ENCODE data around the gene FADD. TPM values are rescaled to one million over a fixed set of nuclear protein-coding genes. Genes with fewer than 3 reads are reported as not detected.

The FADD gene
- total and polyA plus RNA-seq, 4 donors: 13.9 to 30.9 (median 26.1) TPM

DNA sequence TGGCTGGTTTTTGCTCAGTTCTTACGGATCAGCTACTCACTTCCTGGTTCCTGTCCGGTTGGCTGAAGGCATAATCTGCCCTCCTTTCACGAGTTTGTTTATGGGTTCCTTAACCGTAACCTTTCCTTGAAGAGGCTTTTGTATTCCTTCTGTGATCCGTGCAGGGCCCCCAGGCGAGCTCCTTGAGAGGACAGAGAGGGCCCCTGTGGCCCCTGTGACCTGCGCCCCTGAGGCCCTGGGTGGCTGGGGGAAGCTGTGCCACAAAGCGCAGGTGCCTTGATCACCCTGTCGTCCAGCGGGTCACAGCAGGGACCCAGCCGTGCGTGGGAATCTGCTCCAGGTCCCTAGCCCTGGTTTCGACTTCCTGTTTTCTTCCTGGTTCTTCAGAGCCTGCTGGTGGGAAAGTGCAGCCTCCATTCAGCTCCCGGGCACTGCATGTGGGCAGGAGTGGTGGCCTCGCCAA, 27.8 kb upstream of the FADD start:
- no peaks in the 10 kb centered on the region for H3K36me3 ChIP-seq (ENCODE audit: control insufficient read depth in 4 of 4, insufficient read depth in 4 of 4, low read length in 4 of 4)
- no peak overlapping the region for H3K4me3 ChIP-seq
- 74 to 76% methylated on average over 15 of the region's 15 CpGs for WGBS, 2 donors
- DNase-seq: no peak
- H3K27me3 ChIP-seq (ENCODE audit: control insufficient read depth in 3 of 3, insufficient read depth in 3 of 3, low read length in 2 of 3): no peaks in the 10 kb centered on the region
- no peak for ATAC-seq (ENCODE audit: insufficient read depth, low FRiP score)
- no peak overlapping the region for H3K9ac ChIP-seq (ENCODE audit: insufficient read depth in 1 of 2, low read length in 2 of 2)
- H3K27ac ChIP-seq (ENCODE audit: low read depth in 1 of 2, low read length in 1 of 2): no peak overlapping the region
- H3K9me3 ChIP-seq (ENCODE audit: control insufficient read depth in 4 of 4, insufficient read depth in 3 of 4, low read length in 3 of 4): no peaks in the 10 kb centered on the region
- TF ChIP-seq, protein P1, sequence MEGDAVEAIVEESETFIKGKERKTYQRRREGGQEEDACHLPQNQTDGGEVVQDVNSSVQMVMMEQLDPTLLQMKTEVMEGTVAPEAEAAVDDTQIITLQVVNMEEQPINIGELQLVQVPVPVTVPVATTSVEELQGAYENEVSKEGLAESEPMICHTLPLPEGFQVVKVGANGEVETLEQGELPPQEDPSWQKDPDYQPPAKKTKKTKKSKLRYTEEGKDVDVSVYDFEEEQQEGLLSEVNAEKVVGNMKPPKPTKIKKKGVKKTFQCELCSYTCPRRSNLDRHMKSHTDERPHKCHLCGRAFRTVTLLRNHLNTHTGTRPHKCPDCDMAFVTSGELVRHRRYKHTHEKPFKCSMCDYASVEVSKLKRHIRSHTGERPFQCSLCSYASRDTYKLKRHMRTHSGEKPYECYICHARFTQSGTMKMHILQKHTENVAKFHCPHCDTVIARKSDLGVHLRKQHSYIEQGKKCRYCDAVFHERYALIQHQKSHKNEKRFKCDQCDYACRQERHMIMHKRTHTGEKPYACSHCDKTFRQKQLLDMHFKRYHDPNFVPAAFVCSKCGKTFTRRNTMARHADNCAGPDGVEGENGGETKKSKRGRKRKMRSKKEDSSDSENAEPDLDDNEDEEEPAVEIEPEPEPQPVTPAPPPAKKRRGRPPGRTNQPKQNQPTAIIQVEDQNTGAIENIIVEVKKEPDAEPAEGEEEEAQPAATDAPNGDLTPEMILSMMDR (IDR thresholded peaks at IDR 0.05; ENCODE audit: control extremely low read depth, extremely low read depth): no peak
- H3K4me1 ChIP-seq (ENCODE audit: control insufficient read depth in 5 of 5, insufficient read depth in 5 of 5, low read length in 5 of 5): no peaks in the 10 kb centered on the region

DNA sequence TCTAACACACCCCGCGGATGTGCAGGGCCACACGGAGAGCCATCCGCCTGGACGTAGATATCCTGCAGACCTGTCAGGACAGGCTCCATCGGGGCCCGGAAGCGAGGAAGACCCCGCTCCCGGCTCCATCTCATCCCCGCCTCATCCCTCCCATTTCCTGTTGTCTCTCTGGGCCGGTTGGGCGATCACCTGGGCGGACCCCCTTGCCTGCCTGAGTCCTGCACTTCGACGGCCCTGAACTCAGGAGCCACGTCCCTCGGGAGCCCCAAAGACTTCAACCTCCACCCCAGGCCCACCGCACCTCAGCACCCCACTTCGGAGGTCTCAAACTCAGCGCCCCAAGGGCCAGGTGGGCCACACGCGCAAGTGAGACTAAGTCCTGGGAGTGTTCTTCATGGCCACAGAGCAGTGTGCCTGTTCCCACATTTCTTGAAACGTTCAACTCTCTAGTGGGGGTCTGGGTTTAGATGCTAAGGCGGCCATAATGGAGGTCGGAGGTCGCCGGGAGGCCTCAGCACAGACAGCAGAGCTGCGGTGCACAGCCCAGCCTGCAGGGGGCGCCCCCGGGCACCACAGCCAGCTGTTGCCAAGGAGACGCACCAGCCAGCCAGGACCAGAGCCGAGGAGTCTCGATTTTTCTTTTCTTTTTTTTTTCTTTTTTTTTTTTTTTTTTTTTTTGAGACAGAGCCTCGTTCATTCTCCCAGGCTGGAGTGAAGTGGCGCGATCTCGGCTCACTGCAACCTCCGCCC, 26.0 kb upstream of the FADD start:
- Histone ChIP-seq H3K9ac (ENCODE audit: insufficient read depth in 1 of 2, low read length in 2 of 2) (no peak overlapping the region), H3K27ac (ENCODE audit: low read depth in 1 of 2, low read length in 1 of 2) (no peak overlapping the region), H3K36me3 (ENCODE audit: control insufficient read depth in 4 of 4, insufficient read depth in 4 of 4, low read length in 4 of 4) (no peaks in the 10 kb centered on the region), H3K4me3 (no peak overlapping the region), H3K27me3 (ENCODE audit: control insufficient read depth in 3 of 3, insufficient read depth in 3 of 3, low read length in 2 of 3) (no peaks in the 10 kb centered on the region), H3K9me3 (ENCODE audit: control insufficient read depth in 4 of 4, insufficient read depth in 3 of 4, low read length in 3 of 4) (no peaks in the 10 kb centered on the region), H3K4me1 (ENCODE audit: control insufficient read depth in 5 of 5, insufficient read depth in 5 of 5, low read length in 5 of 5) (no peaks in the 10 kb centered on the region)
- TF ChIP-seq, protein P1 (IDR thresholded peaks at IDR 0.05; ENCODE audit: control extremely low read depth, extremely low read depth): no peak
- WGBS, 2 donors: 85 to 88% methylated on average over 39 of the region's 39 CpGs
- ATAC-seq (ENCODE audit: insufficient read depth, low FRiP score) (no peak), DNase-seq (no peak)

DNA sequence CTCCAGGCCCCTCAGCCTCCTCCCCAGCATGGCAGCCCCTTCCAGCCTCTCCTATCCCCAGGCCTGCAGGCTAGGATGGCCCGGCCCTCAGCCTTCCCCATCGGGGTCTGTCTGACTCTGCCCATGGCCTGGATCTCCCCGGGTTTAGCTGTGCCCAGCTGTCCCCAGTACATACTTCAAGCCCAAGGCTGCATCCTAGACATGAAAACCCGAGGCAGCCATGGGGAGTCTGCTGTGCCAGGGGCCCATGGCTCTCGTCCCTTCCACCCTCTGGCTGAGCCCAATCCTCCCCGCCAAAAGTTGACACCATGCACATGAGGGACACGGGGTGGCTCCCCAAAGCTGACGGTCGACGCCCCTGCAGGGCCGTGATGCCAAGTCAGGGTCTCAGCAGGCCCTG, 22.2 kb upstream of the FADD start:
- H3K27me3 ChIP-seq (ENCODE audit: control insufficient read depth in 3 of 3, insufficient read depth in 3 of 3, low read length in 2 of 3): no peaks in the 10 kb centered on the region
- H3K4me3 ChIP-seq: no peak overlapping the region
- no peak for DNase-seq
- no peak overlapping the region for H3K27ac ChIP-seq (ENCODE audit: low read depth in 1 of 2, low read length in 1 of 2)
- no peaks in the 10 kb centered on the region for H3K36me3 ChIP-seq (ENCODE audit: control insufficient read depth in 4 of 4, insufficient read depth in 4 of 4, low read length in 4 of 4)
- H3K4me1 ChIP-seq (ENCODE audit: control insufficient read depth in 5 of 5, insufficient read depth in 5 of 5, low read length in 5 of 5): no peaks in the 10 kb centered on the region
- H3K9me3 ChIP-seq (ENCODE audit: control insufficient read depth in 4 of 4, insufficient read depth in 3 of 4, low read length in 3 of 4): no peaks in the 10 kb centered on the region
- ATAC-seq (ENCODE audit: insufficient read depth, low FRiP score): no peak
- no peak overlapping the region for H3K9ac ChIP-seq (ENCODE audit: insufficient read depth in 1 of 2, low read length in 2 of 2)
- 83% methylated on average over 11 of the region's 11 CpGs for WGBS, 2 donors
- TF ChIP-seq, protein P1 (IDR thresholded peaks at IDR 0.05; ENCODE audit: control extremely low read depth, extremely low read depth): no peak

Measured in lung (tissue), 12 donors.